ENCODE results near the gene HUNK. TPM values are rescaled to one million over a fixed set of nuclear protein-coding genes. Genes with fewer than 3 reads are reported as not detected.
"Not testable (repeated sequence)": the region's sequence is repeated elsewhere in the genome, so short reads cannot be mapped to it uniquely, and the experiment has no call there.

The HUNK gene
- total RNA-seq, 1 donor from 2014 or later, result 2.5 TPM

- no peak for DNase-seq
Observed at GRCh38 chr21:31921079-31921478, 48.3 kb downstream of the HUNK start.

DNA sequence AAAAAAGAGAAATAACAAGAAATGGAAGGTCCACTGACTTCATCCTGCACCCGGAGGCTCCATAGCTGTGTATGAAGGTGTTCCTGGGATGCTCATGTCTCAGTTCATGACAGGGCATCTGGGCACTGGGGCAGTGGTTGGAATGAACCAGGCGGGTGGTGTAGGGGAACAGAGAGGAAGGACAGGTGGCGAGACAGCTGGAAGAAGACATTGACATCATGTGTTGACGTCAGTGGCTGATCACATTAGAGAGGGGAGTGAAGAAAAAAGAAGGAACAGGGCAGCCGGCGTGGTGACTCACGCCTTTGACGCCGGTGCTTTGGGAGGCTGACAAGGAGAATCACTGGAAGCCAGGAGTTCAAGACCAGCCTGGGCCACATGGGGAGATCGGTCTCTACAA is 50.1 kb downstream of the HUNK start:
- DNase-seq, result peak; percentile 58

- no peak for DNase-seq
Observed at GRCh38 chr21:31923756-31924155, 50.9 kb downstream of the HUNK start.

GRCh38 chr21:31924548-31924947 is 51.7 kb downstream of the HUNK start:
- DNase-seq, result no peak

DNA sequence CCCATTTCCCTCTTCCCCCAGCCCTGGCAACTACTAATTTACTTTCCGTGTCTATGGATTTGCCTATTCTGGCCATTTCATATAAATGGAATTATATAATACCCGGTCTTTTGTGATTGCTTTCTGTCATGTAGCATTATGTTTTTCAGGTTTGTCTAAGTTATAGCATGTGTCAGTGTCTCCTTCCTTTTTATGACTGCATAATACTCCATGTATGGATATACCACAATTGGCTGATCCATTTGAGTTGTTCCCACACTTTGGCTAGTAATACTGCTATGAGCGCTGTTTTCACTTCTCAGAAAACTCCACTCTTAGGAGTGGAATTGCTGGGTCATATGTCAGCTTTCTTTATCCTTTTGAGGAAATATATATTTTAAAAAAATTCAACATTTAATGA is 53.7 kb downstream of the HUNK start:
- DNase-seq, result no peak

DNA sequence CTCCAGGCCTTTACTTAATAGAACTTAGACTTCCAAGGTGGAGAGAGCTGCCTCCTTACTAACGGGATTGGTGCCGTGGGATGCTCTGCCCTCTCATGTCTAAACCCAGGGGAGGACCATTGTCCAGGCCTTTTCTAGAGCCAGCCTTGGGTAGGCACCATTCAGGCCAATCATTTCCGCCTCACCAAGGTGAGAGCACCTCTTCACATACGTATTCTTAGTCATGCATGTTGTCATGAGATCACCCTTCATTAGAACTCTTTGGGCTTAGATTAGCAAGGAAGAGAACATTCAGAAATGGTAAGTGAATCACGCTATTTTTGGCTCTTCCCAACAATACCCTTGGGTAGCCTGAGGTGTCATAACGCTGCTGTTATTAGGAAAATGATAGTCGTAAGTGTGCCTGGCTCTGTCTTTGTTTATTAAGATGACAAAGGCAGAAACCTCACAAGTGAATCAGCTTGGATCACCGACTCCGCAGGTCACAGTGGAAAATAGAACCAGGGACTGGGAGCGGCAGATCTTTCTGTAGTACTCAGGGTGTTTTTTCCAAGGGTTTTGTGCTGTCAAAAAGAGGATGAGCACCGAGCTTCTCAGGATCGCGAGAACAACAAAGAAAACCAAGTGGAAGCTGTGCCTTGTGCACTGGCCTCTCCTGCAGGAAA is 55.0 kb downstream of the HUNK start:
- peak; percentile 23 for DNase-seq

DNA sequence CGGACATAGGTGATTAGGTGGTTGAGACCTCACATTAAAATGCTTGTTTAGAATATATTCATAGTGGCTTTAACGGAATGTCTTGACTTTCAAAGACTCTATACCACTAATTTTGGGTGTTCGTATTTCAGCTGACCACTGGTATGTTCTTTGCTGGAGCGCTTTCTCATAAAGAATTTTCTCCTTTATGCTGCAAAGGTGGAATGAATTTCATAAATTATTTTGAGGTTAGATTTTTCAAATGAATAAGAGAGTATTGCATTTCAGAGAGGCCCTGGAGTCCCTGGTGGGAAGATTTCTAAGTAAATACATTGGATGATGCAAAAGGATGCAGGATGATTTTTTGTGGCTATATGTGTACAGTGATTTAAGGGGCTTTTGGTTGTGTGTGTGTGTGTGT is 55.8 kb downstream of the HUNK start:
- DNase-seq, result no peak

- DNase-seq, result no peak
Observed at GRCh38 chr21:31929548-31929947, 56.7 kb downstream of the HUNK start.

GRCh38 chr21:31930001-31930400 is 57.2 kb downstream of the HUNK start:
- DNase-seq, result no peak

- DNase-seq, result no peak
Observed at GRCh38 chr21:31931644-31932469, 59.0 kb downstream of the HUNK start.

DNA sequence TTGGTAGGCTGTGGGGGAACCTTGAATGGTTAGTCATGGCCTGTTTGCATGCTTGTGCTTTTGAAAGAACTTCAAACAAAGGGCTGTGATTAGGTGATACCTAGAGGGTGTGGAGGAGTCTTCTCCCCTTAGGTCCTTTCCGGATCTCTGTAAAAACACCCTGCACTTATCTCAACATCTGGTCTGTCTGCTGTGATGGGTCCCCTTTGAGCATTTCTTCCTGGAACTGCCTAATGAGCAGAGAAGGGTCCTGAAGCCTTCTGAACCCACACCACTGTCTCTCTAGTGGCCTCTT is 59.6 kb downstream of the HUNK start:
- DNase-seq, result no peak

GRCh38 chr21:31937303-31937702 is 64.5 kb downstream of the HUNK start:
- no peak for DNase-seq

GRCh38 chr21:31938330-31939301 is 65.8 kb downstream of the HUNK start:
- no peak for DNase-seq

GRCh38 chr21:31941694-31942093 is 68.9 kb downstream of the HUNK start:
- DNase-seq, result no peak

GRCh38 chr21:31943561-31943960 is 70.7 kb downstream of the HUNK start:
- no peak for DNase-seq

DNA sequence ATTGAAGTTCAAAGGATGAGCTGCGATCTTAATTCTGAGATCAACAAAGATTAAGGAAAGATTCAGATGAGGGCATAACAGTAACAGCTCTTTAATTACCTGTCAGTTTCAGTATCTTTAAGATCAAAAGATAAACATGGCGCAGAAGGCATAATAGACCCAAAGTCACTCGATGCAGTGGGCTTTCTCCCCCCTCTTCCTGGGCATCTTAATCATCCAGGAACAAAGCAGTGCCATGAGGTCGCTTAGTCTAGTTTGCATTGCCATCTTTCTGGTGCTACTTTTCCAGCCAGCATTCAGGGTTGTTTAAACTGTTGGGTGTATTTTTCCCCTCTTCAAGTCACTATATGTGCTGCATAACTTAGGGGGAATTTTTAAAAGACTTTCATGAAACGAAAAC is 72.3 kb downstream of the HUNK start:
- DNase-seq, result no peak

DNA sequence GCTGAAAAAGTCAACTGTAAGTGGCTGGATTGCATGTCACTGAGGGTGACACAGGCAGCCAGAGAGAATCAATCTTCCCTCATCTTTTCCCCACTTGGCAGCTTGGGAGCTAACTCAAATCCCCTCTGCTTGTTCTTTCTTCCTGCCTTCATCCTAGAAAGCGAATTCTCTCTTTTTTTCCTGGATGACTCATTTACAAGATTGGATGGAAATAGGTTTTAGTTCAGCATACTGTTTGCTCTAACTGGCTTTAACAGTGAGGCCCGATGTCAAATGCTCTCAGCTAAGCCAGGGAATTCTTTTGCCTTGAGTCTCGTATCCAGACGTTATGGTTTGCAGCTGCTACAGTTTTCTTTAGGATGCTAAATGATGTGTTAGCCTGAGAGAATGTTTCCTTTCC is 72.7 kb downstream of the HUNK start:
- DNase-seq, result peak; percentile 89

GRCh38 chr21:31946231-31946630 is 73.4 kb downstream of the HUNK start:
- DNase-seq, result no peak

- DNase-seq, result not testable (repeated sequence)
Observed at GRCh38 chr21:31946876-31947550, 74.2 kb downstream of the HUNK start.

DNA sequence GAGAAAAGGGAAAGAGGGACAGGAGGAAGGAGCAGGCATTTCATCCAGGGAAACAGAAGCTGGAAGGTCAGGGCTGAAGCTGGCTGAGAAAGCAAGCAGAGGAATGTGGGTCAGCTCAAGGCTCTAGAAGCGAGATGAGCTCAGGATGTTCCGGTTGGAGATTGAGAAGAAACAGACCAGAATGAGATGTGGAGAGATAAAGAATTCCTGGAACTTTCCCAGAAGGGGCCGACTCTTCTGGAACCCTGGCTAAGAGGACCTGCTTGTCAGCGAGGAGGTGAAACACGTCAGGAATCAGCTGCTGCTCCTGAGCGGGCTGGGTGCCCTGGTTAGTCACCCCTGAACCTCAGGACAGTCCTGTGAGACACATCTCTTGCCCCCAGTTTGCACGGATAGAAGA is 75.9 kb downstream of the HUNK start:
- DNase-seq, result no peak

- peak; percentile 24 for DNase-seq
Observed at GRCh38 chr21:31952828-31953227, 80.0 kb downstream of the HUNK start.

DNA sequence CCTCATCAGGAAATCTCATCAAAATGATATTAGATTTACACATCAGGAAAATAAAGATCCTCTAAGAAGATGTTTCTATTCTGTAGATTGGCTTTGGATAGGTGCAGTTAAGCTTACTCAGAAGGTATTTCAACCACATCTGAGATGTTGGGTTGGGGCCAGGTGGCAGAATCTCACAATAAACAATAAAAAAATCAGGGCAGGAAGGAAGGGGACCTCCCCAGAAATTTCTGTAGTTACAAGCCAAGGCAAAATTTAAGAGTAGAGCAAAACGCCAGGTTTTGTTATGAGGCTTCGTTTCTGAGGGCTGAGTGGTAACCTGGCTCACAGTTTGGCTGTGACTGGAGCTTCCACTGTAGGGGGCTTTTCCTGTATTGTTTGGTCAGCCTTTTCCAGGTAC is 84.8 kb downstream of the HUNK start:
- no peak for DNase-seq

All from tongue (tissue), 2 donors.